GM18519 (cell line): Measurements from ENCODE around the gene NCBP3.
A peak's percentile ranks its signal among the peaks of the same experiment; 100 is the strongest.

ENCODE experiments used
- ATAC-seq: cut with Tn5 transposase; IDR thresholded peaks from one replicate; pipeline ENCODE4 v1.9.1; 2021; ENCODE audit warnings: mild to moderate bottlenecking, moderate library complexity; ENCODE audit not compliant: unreplicated experiment, low FRiP score

Gene NCBP3

DNA sequence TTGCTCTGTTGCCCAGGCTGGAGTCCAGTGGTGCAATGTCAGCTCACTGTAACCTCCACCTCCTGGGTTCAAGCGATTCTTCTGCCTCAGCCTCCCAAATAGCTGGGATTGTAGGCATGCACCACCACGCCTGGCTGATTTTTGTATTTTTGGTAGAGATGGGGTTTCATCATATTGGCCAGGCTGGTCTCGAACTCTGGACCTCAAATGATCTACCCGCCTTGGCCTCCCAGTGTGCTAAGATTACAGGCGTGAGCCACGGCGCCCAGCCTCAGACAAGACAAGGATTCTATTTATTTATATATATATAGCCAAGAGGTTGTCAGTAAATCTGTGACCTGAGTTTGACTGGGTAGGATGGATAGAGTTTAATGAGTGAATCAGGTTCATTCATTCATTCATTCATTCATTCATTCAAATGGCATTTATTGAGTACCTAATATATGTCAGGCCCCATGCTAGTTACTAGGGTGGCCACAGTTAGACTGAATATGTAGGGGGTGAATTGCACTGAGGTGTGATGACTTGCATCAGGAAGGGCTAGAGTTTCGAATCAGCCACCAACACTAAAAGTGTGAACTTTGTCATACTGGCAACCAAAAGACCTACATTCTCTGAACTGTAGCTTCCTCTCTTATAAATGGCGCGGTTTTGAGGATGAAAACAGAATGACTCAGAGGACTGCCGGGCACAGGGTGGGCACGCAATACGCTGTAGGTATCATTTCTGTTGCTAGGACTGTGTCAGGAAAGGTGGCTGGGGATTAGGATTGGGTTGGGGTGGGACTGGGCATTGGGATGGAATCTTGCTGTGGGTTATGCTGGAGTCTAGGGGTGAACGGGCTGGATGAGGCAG lies 82.9 kb downstream of the NCBP3 start:
- ATAC-seq, result peak; percentile 44

- ATAC-seq, result no peak
Measured at GRCh38 chr17:3761918-3762380, 84.1 kb downstream of the NCBP3 start.

- ATAC-seq, result no peak
Measured at GRCh38 chr17:3761036-3761917, 84.8 kb downstream of the NCBP3 start.

- no peak for ATAC-seq
Measured at GRCh38 chr17:3759597-3760216, 86.3 kb downstream of the NCBP3 start.

DNA sequence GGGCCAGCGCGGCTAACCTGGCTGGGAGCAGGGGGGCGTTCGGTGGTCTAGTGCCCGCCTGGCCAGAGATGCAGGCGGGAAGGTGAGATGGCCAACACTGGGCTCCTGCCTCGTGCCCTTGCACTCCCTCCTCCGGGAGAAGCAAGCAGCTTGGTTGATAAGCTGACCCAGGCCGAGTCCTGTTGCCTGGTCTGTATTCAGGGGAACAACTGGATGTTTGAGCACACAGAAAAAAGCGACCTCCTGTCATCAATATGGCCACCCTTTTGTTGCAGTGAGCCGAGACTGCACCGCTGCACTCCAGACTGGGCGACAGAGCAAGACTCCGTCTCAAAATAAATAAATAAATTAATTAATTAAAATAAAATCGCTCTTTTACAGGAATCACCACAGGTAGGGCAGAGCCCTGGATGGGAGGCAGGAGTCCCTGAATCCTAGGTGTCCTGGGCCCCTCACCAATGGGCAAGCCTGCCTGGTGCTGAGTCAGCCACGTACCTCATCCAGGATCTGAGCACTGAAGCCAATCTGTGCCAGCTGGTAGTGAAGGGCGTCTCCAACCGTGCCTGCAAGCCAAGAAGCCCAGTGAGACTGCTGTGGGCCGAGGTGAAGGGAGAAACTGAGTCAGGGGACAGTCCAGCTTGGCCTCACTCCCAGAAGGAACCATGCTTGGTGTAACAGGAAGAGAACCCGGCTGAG lies 90.6 kb downstream of the NCBP3 start:
- no peak for ATAC-seq

DNA sequence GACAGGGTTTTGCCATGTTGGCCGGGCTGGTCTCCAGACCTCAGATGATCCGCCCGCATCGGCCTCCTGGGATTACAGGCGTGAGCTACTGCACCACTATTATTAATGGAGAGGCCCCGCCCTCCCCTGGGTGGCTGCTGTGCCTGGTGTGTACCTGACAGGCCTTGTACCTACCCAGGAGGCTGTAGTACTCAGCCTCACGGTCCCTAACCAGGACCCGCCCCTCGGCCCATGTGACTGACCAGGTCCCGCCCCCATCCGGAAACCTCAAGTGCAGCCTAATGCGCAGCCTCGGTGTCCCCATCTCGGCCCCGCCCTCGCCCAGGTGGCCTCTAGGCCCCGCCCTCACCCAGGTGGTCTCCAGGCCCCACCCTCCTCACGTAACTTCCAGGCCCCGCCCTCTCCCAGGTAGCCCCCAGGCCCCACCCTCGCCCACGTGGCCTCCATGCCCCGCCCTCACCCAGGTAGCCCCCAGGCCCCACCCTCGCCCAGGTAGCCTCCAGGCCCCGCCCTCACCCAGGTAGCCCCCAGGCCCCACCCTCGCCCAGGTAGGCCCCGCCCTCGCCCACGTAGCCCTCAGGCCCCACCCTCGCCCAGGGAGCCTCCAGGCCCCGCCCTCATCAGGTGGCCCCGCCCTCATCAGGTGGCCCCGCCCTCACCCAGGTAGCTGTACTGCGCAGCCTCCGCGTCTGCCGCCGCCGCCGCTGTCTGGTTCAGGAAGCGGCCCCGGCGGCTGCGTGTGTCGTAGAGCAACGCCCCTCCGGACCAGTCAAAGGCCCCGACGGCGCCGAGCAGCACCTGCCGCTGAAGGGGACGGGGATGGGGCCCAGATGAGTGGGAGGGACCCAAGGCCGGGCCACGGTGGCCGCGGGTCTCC lies 91.3 kb downstream of the NCBP3 start:
- ATAC-seq, result no peak

- no peak for ATAC-seq
Measured at GRCh38 chr17:3754066-3754457, 92.0 kb downstream of the NCBP3 start.

DNA sequence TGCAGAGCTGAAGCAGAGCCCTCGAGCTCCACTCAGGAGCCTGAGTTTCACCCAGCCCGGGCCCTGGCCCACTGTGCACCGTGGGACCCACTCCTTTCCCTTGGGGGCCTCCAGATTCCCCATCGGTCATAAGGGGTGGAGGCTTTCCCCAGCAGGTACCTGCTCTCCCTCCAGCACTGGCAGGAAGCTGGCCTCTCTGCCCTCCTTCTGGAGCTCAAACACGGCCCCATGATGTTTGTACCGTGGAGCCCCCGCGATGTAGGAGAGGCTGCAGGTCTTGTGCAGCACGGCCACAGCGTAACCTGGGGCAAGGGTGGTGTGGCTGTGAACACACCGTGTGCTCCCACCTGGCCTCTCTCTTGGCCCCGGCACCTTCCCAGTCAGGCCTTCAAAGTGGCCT lies 92.4 kb downstream of the NCBP3 start:
- no peak for ATAC-seq
